Adrenal gland (tissue), 5 donors: ENCODE data around the gene ACOT11.

Source experiments
- POLR2A ChIP-seq, 2 donors: fragments of 450-650 bp; IDR thresholded peaks; one replicate each; pipeline ENCODE4 v1.6.1; 2017; ENCODE audit warnings: antibody characterized with exemption in 2 of 2, mild to moderate bottlenecking in 2 of 2, moderate library complexity in 1 of 2
- TF ChIP-seq, protein P1 (sequence below), 6 experiments: fragments of 450-650 bp in 4 of 6; fragments of 200-600 bp in 2 of 6; sonication (generic) in 1 of 6; IDR thresholded peaks; 1 replicate in 5 of 6; 2 replicates in 1 of 6; pipeline versions ENCODE4 v1.5.1 to v1.8.0; 2016 to 2021; ENCODE audit warnings: antibody characterized with exemption in 6 of 6, mild to moderate bottlenecking in 2 of 6, moderate library complexity in 1 of 6
- donor health status: DM: no; HTN: no; CAD: no.

DNA sequence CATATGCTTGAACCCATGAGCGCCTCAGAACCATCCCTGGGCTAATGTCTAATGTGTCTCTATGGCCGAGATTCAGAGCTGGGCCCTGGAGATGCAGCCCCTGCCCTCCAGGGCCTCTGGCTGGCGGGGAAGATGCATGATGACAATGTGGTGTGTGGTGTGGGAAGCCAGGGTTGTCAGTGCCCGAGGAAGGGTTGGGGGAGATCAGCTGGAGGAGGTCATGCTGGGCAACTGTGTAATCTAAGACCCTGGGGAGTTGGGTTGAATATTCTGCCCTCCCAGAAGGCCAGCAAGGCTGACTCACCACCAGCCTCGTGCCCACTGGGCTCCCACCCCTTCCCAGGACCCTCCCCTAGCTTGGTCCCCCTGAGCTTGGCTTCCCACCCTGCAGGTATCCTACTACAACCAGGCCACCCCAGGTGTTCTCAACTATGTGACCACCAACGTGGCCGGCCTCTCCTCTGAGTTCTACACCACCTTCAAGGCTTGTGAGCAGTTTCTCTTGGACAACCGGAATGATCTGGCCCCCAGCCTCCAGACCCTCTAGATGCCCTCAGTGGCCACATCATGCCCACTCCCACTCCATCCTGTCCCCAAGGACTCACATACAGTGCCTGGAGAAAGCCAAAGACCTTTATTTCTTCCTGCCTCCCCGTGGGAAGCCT, 60.7 kb downstream of the ACOT11 start:
- TF ChIP-seq, protein P1, sequence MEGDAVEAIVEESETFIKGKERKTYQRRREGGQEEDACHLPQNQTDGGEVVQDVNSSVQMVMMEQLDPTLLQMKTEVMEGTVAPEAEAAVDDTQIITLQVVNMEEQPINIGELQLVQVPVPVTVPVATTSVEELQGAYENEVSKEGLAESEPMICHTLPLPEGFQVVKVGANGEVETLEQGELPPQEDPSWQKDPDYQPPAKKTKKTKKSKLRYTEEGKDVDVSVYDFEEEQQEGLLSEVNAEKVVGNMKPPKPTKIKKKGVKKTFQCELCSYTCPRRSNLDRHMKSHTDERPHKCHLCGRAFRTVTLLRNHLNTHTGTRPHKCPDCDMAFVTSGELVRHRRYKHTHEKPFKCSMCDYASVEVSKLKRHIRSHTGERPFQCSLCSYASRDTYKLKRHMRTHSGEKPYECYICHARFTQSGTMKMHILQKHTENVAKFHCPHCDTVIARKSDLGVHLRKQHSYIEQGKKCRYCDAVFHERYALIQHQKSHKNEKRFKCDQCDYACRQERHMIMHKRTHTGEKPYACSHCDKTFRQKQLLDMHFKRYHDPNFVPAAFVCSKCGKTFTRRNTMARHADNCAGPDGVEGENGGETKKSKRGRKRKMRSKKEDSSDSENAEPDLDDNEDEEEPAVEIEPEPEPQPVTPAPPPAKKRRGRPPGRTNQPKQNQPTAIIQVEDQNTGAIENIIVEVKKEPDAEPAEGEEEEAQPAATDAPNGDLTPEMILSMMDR (IDR thresholded peaks at IDR 0.05), result no peak
- no peak for TF ChIP-seq POLR2A (IDR thresholded peaks at IDR 0.05)
